Fibroblast of villous mesenchyme (primary cell): ENCODE measurements around the gene OBSL1. TPM values are rescaled to one million over a fixed set of nuclear protein-coding genes. Genes with fewer than 3 reads are reported as not detected.

Experiments
- DNase-seq: peaks from one replicate; pipeline ENCODE4 v3.0.0-alpha.2; 2010; ENCODE audit warnings: low read depth
- H3K4me3 ChIP-seq: 2 replicates; pipeline ENCODE4 v1.5.1; 2011; ENCODE audit warnings: low read depth, mild to moderate bottlenecking, low read length
- total RNA-seq: library from RNA; depleted of rRNA; stranded (reverse); fragments of >200 nt; gene quantifications from 2 replicates; pipeline ENCODE4 v1.2.3, GENCODE V29; 2012
- TF ChIP-seq, protein P1 (sequence below): IDR thresholded peaks from 2 replicates; pipeline ENCODE4 v1.5.1; 2012; ENCODE audit warnings: low read depth, mild to moderate bottlenecking, low read length; ENCODE audit not compliant: insufficient read depth

OBSL1 gene
- total RNA-seq, 1 donor, result 86.8 TPM

DNA sequence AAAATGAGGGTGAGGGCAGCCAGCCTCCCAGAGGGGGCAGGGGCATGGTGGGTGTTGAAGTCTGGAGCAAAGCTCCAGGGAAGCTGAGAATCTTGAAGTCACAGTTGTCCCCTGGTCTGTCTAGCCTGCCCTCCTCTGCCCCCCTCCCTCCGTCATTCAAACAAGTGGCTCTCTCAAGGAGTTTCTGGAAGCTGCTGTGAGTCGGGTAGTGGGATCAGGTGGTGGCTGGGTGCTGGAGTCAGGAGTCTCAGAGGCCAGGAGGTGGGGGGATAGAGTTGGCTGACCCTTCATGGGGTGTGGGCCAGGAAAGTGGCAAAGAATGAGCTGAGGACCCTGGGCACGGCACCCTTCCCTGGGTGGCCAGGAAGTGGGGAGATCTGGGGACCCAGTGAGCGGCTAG, 57.6 kb downstream of the OBSL1 start:
- no peak overlapping the region for H3K4me3 ChIP-seq
- DNase-seq, result no peak
- TF ChIP-seq, protein P1, sequence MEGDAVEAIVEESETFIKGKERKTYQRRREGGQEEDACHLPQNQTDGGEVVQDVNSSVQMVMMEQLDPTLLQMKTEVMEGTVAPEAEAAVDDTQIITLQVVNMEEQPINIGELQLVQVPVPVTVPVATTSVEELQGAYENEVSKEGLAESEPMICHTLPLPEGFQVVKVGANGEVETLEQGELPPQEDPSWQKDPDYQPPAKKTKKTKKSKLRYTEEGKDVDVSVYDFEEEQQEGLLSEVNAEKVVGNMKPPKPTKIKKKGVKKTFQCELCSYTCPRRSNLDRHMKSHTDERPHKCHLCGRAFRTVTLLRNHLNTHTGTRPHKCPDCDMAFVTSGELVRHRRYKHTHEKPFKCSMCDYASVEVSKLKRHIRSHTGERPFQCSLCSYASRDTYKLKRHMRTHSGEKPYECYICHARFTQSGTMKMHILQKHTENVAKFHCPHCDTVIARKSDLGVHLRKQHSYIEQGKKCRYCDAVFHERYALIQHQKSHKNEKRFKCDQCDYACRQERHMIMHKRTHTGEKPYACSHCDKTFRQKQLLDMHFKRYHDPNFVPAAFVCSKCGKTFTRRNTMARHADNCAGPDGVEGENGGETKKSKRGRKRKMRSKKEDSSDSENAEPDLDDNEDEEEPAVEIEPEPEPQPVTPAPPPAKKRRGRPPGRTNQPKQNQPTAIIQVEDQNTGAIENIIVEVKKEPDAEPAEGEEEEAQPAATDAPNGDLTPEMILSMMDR, result no peak

- DNase-seq, result no peak
- no peak overlapping the region for H3K4me3 ChIP-seq
- TF ChIP-seq, protein P1, result no peak
Observed at GRCh38 chr2:219512524-219513216, 58.7 kb downstream of the OBSL1 start.

- TF ChIP-seq, protein P1, result no peak
- no peak for DNase-seq
- no peak overlapping the region for H3K4me3 ChIP-seq
Observed at GRCh38 chr2:219511547-219512325, 59.6 kb downstream of the OBSL1 start.

GRCh38 chr2:219510512-219511135, 60.7 kb downstream of the OBSL1 start:
- DNase-seq, result no peak
- TF ChIP-seq, protein P1, result no peak
- H3K4me3 ChIP-seq, result peak overlapping the region; percentile 53

DNA sequence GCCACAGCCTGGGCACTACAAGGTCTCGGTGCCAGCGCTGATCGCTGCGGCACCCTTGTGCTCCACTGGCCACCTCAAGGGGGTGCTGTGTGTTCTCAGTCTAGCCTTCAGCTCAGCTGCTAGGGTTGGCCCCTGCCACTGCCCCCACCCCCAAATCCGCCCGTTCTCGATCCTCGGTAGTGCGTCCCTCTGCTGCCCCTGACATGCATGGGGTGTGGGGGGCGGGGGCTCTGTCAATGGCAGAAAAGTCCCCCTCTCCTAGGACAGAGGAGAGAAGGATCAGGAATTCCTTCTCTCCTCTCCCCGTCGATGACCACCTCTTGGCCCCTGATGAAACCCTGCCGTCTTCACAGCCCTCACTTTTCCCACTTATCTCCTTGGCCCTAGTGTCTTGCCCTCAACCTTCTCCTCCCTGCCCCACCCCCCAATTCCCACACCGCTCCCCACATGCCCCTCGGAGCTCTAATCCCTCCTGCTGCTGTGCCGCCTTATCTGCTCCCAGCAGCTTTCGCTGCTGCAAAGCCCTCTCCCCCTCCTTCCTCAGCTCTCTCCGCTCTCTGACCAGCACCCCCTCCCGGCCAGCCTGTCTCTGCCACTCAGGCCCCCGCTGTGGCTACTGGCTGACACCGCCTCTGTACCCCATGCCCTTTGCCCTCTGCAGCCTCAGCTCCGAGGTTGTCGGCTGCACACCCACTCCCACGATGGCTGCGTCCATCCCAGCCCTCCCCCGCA, 61.4 kb downstream of the OBSL1 start:
- DNase-seq, result peak; percentile 74
- peak overlapping the region; percentile 53 for H3K4me3 ChIP-seq
- TF ChIP-seq, protein P1, result peak; percentile 76

- no peak overlapping the region for H3K4me3 ChIP-seq
- TF ChIP-seq, protein P1, result no peak
- no peak for DNase-seq
Observed at GRCh38 chr2:219508971-219509779, 62.2 kb downstream of the OBSL1 start.
